GM20431 (cell line): ENCODE measurements around the gene CFAP206.
"Not testable (repeated sequence)": the region's sequence is repeated elsewhere in the genome, so short reads cannot be mapped to it uniquely, and the experiment has no call there.

Source experiments
- in situ Hi-C: fragments of 300-500 bp; cut with MseI, MboI; formaldehyde crosslinking; loops from one replicate; pipeline ENCODE4 v1.15.0; 2020; ENCODE audit warnings: low sequenced_read_pairs; ENCODE audit not compliant: unreplicated experiment

The CFAP206 gene

GRCh38 chr6:87408721-87409155 lies 966 bp downstream of the CFAP206 start:
- in situ Hi-C loops = no loop called here

- in situ Hi-C loops = no loop called here
Measured at GRCh38 chr6:87419266-87419665, 11.5 kb downstream of the CFAP206 start.

DNA sequence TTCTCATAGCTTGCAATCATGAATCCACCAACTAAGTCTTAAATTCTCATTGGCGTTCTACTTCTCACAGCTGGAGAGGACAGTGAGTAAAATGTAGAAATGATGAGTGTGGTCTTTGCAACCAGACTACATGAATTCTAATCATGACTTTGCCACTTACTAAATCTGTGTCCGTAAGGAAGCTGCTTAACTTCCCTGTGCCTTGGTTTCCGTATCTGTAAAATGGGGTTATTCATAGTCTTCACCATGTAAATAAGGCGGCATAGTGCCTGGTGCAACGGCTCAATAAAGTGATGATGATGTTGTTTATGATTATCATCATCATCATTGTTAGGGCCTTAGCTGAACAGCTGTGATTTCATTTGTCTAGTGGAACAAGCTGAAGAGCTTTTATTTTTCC lies 12.6 kb downstream of the CFAP206 start:
- in situ Hi-C loops = no loop called here

- in situ Hi-C loops = no loop called here
Measured at GRCh38 chr6:87421576-87421975, 13.8 kb downstream of the CFAP206 start.

DNA sequence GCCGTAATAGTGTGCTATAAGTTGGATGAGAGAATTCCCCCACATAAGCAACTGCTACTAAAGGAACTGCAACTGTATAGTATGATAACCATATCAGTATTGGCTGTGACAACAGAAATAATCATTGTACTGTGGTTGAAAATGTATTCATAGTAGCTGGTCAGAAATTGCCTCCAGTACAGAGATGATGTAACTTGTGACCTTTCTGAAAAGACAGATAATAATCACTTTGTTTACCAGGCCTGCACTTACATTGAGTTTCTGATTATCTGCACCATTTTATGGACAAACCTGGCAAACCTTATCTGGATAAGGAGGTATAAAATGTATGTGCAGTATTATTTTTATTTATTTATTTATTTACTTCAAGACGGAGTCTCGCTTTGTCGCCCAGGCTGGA lies 19.0 kb downstream of the CFAP206 start:
- in situ Hi-C loops = no loop called here

DNA sequence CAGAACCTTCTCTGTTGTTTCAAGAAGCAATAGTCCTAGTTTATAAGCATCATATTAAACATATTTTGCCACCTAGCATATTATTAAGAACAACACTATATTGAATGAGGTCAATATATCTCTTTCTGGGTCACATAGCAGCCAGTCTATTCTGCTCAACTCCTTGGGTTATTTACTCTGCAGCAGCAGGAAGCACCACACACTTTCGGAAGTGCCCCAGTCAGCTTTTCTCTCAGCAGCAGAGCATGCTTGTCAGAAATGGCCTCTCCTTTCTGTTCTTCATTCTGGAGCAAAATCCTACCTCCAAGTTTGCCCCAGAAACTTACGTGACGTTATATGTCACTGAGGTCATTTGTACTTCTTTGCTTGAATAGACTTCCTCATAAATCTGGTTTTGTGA lies 22.7 kb downstream of the CFAP206 start:
- in situ Hi-C loops = no loop called here

GRCh38 chr6:87431263-87431662 lies 23.5 kb downstream of the CFAP206 start:
- in situ Hi-C loops = no loop called here

GRCh38 chr6:87436435-87436834 lies 28.7 kb downstream of the CFAP206 start:
- in situ Hi-C loops = no loop called here

DNA sequence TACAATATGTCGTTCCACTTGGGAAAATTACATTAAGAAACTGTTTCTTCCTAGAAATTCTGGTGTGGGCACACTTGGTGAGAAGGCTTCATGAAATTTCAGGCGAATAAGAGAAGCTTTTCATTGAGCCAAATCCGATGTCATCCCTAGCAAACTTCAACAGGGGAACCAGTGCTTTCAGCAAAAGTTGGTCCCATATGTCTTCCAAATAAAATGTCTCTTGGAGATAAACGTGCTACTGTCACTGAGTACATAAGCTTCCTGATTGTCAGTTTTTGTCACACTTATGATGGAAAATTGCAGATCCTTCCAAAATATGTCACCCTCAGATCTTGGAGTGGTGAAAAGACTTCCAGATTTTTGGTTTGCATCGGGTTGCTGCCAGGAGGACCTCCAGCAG lies 33.9 kb downstream of the CFAP206 start:
- in situ Hi-C loops = no loop called here

GRCh38 chr6:87444362-87444761 lies 36.6 kb downstream of the CFAP206 start:
- in situ Hi-C loops = no loop called here

GRCh38 chr6:87465051-87465450 lies 57.3 kb downstream of the CFAP206 start:
- in situ Hi-C loops = no loop called here

DNA sequence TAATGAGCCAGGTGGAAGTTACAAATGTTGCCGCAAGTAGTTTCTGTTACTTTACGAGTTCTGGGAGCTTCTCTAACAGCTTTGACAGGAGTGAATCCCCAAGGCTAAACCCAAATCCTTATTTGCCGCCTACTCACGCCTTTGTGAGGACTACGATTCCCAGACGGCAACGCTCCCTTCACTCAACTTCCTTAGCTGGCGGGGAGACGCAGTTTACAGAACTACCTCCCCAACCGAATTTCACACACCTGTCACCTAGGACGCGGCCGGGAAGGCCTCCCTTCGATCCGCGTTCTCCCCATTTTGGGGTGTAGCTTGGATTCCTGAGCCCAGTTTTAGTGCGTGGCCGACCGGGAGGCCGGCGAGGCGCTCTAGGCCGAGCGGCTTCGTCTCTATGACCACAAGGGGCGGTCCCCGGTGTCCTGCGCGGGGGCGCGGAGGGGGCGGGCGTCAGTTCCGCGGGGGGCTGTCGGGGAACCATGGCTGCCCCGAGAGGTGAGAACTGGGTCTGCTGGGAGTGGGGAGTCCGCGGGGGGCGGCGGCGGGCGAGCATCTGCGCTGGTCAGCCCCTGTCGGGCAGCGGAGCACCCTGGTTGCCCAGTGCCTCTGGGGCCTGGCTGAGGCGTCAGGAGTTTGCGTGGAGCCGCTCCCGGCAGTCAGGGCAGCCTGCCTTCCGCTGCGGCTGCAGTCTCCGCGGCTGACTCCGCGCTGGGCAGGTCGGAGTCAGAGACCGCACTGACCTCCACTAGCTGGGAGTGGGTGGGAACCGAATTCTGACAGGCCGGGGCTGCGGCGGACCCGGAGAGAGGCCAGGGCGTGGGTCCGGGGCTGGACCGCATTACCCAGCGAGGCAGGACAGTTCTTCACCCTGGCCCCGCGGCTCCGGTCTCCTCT lies 65.0 kb downstream of the CFAP206 start, which contains the start of gene SLC35A1:
Gene SLC35A1, plus strand, starts transcription at position 450 of the 894 bp plus-strand sequence. Its CDS starts 30 bp downstream, at position 480.
- in situ Hi-C loops = no loop called here

DNA sequence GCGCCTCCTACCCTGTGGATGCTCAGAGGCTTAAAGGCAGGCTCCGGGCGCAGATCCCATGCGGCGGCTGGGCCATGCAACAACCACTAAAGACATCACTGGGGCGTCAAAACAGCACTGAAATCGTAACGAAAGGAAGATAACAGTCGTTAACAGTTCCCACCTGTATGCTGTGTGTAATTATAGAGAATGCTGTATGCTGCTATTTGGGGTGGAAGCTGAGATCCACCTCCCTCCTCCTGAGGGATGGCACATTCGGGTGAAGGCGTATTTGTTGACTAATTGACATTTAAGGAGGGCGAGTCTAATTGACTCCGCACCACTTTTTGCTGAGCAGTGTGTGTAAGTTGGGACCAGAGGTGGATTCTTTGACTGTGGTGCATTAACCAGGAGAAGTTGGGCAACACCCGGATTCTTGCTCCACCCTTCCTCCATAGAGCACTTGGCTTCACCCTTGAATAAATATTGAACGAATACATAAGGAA lies 65.7 kb downstream of the CFAP206 start:
- in situ Hi-C loops = no loop called here

GRCh38 chr6:87481931-87482330 lies 74.2 kb downstream of the CFAP206 start:
- in situ Hi-C loops = no loop called here

- in situ Hi-C loops = no loop called here
Measured at GRCh38 chr6:87482366-87482765, 74.6 kb downstream of the CFAP206 start.

- in situ Hi-C loops = no loop called here
Measured at GRCh38 chr6:87483929-87484328, 76.2 kb downstream of the CFAP206 start.

GRCh38 chr6:87484491-87484890 lies 76.7 kb downstream of the CFAP206 start:
- in situ Hi-C loops = no loop called here

DNA sequence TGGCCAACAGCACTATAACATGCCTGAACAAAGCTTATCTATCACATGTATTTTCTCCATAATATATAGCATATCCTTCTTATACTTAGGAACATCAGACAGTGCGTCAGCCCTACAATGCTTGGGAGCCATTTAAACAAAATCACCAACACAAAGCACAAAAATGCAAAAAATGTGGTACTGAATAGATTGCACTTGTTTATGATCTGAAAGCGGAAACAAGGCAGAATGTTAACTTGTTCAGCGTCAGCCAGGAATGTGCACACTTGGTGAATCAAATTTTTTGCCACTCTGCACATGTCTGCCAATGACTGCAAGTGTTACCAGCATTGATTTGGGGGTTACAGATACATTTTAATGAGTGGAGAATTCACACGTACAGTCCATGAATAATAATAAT lies 79.8 kb downstream of the CFAP206 start:
- in situ Hi-C loops = no loop called here

GRCh38 chr6:87489326-87489725 lies 81.6 kb downstream of the CFAP206 start:
- in situ Hi-C loops = not testable (repeated sequence)

DNA sequence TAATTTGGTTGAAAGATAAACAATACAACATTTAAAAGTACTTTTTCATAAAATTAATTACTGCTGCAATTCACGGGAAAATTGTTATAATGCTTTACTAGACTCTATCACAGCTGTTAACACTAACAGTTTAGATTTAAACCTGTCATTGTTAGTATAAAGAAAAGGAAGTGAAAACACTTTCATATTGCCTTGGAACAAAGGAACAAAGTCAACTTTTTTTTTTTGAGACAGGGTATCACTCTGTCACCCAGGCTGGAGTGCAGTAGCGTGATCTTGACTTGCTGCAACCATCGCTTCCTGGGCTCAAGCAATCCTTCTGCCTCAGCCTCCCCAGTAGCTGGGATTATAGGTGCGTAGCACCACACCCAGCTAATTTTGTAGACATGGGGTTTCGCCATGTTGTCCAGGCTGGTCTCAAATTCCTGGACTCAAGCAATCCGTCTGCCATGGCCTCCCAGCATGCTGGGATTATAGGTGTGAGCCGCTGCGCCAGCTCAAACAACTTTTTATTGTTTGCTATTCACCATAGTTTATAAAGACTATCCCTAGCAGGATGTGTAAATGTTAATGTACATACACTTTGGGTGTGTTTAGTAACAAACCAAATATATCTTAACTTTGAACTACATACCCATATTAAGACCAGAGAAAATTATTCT lies 87.1 kb downstream of the CFAP206 start:
- in situ Hi-C loops = no loop called here

GRCh38 chr6:87498048-87498447 lies 90.3 kb downstream of the CFAP206 start:
- in situ Hi-C loops = no loop called here
